ENCODE data around the gene CD70. TPM values are rescaled to one million over a fixed set of nuclear protein-coding genes. Genes with fewer than 3 reads are reported as not detected.

The CD70 gene
- total and polyA plus RNA-seq, 2 of the 8 experiments (the other 6 are each of a cell fraction or from before 2014, with no cell fraction given): 1.3 to 12.0 TPM

DNA sequence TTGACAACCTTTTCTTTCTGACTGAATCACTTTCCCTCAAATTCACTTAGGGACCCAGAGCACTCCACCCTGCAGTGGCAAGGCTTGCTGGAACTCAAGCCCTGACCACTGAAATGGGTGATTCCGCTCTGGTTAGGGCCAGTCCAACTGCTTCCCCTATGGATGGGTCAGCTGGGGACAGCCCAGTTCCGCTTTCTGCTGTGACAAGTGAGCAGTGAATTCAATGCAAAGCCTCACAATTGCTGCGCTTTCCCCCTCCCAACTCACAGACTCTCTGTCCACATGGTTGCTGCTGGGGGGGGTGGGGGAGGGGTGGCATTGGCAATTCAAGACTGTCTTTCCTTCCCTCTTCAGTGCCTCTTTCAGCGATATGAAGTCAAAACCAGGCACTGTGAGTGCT is 18.7 kb downstream of the CD70 start:
- CTCF ChIA-PET (ENCODE audit: partially characterized antibody): interaction anchor here (0.7 to 1.2 kb wide), 3 partner anchors 15 to 91 kb away, joined by 3 read pairs; no protein-coding TSS in a partner anchor

More for the DNA sequence above, 18.7 kb downstream of the CD70 start:
- no peak overlapping the region for H2BK120ac ChIP-seq (replicated peaks; ENCODE audit: low read depth, low read length)
- H3K23me2 ChIP-seq (ENCODE audit: low read depth, low read length): peaks cover under 1% of the 10 kb centered on the region; the same call in 1 of the 2 replicates
- no peak overlapping the region for H3K14ac ChIP-seq (ENCODE audit: insufficient read length)
- H3K9ac ChIP-seq (replicated peaks in 1 of 4; ENCODE audit: extremely low read depth in 1 of 4, low read depth in 3 of 4, low read length in 3 of 4): no peak overlapping the region
- no peaks in the 10 kb centered on the region for H3K79me1 ChIP-seq (ENCODE audit: low read depth, low read length)
- H2AFZ ChIP-seq (ENCODE audit: low read length): peak overlapping the region; percentile 27
- peaks cover 2 to 5% of the 10 kb centered on the region in 2 experiments; a peak in 1 of 4 replicates for H3K9me3 ChIP-seq (ENCODE audit: insufficient read depth in 2 of 2, low read depth in 1 of 2, low read length in 1 of 2)
- H3K36me3 ChIP-seq (ENCODE audit: control insufficient read depth in 2 of 4, insufficient read depth in 4 of 4, low read length in 3 of 4): no peaks in the 10 kb centered on the region; a peak in 1 of 8 replicates
- H3K4me1 ChIP-seq (replicated peaks in 1 of 4; ENCODE audit: control insufficient read depth in 3 of 4, insufficient read depth in 4 of 4, low read length in 3 of 4): peaks cover 0 to 4% (median 0%) of the 10 kb centered on the region in 4 experiments; a peak in 3 of 7 replicates
- no peak overlapping the region for H4K5ac ChIP-seq (ENCODE audit: insufficient read length, low read depth, low read length)
- H3K27me3 ChIP-seq (replicated peaks in 1 of 4; ENCODE audit: control insufficient read depth in 3 of 4, extremely low read depth in 1 of 4, insufficient read depth in 3 of 4, low read length in 3 of 4): no peaks in the 10 kb centered on the region
- POLR2A ChIA-PET (ENCODE audit: partially characterized antibody): interaction anchor here (0.6 kb wide), 1 partner anchor 9 kb away, joined by 3 read pairs; no protein-coding TSS in a partner anchor
- H3K79me2 ChIP-seq (ENCODE audit: control insufficient read depth in 1 of 2, insufficient read depth in 2 of 2, low read length in 2 of 2): no peaks in the 10 kb centered on the region
- no peak overlapping the region for H2AK5ac ChIP-seq (ENCODE audit: low read depth, low read length)
- no peak overlapping the region for H3K56ac ChIP-seq (replicated peaks; ENCODE audit: insufficient read length, low read depth, low read length)
- DNase-seq (ENCODE audit: low read depth in 1 of 2, low spot score in 2 of 2) (no peak), FAIRE-seq (no peak)
- no peak overlapping the region for H2BK5ac ChIP-seq (ENCODE audit: low read depth, low read length)
- H3K4me2 ChIP-seq (ENCODE audit: insufficient read depth in 1 of 2, low read depth in 2 of 2, low read length in 2 of 2): no peak overlapping the region
- no peaks in the 10 kb centered on the region for H4K20me1 ChIP-seq (replicated peaks in 1 of 2; ENCODE audit: control insufficient read depth in 1 of 2, insufficient read depth in 2 of 2, low read length in 2 of 2)
- no peak overlapping the region for H2BK15ac ChIP-seq (ENCODE audit: low read length)
- H2BK20ac ChIP-seq (ENCODE audit: low read length): no peak overlapping the region
- 91% methylated on average over 4 of the region's 4 CpGs; no CpG with 5 or more reads in 1 of the 2 experiments for whole genome bisulfite sequencing, 2 experiments (ENCODE audit: extremely low coverage in 1 of 2, insufficient coverage in 1 of 2, insufficient read length in 1 of 2, insufficient replicate concordance in 2 of 2, low coverage in 1 of 2, low lambda C conversion rate in 2 of 2, missing lambda C conversion rate in 1 of 2)
- H3K4me3 ChIP-seq (ENCODE audit: extremely low read depth in 1 of 4, insufficient read depth in 2 of 4, low read depth in 3 of 4, low read length in 4 of 4): no peak overlapping the region
- H4K8ac ChIP-seq (ENCODE audit: extremely low read depth, insufficient read depth, low read length): 0 out of 2 replicates have a peak overlapping the region, but pooled peaks have one; percentile 41
- no peak overlapping the region for H3K18ac ChIP-seq (ENCODE audit: extremely low read depth, low read length)
- H2BK12ac ChIP-seq (ENCODE audit: low read depth, low read length): peak overlapping the region; percentile 71; the same call in 1 of the 2 replicates
- TF ChIP-seq KDM4A (IDR thresholded peaks at IDR 0.05; ENCODE audit: low read depth, low read length, severe bottlenecking): no peak
- TF ChIP-seq, protein P1, sequence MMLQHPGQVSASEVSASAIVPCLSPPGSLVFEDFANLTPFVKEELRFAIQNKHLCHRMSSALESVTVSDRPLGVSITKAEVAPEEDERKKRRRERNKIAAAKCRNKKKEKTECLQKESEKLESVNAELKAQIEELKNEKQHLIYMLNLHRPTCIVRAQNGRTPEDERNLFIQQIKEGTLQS (IDR thresholded peaks at IDR 0.05; ENCODE audit: insufficient read depth, low read depth, low read length): no peak
- no peak for TF ChIP-seq JUN (IDR thresholded peaks at IDR 0.05; ENCODE audit: low read depth, low read length)
- no peak for TF ChIP-seq TEAD4 (IDR thresholded peaks at IDR 0.05; ENCODE audit: low read depth, low read length)
- no peak for TF ChIP-seq EZH2 (IDR thresholded peaks at IDR 0.05; ENCODE audit: low read depth, low read length, severe bottlenecking)
- no peak overlapping the region for H3K27ac ChIP-seq (ENCODE audit: low read depth, low read length)
- no peak overlapping the region for H4K91ac ChIP-seq (replicated peaks; ENCODE audit: insufficient read length, low read length)
- H3K23ac ChIP-seq (ENCODE audit: insufficient read length): no peak overlapping the region
- H3K4ac ChIP-seq (replicated peaks; ENCODE audit: insufficient read length, low read depth, low read length): no peak overlapping the region
